Neutrophil (primary cell): ENCODE results near the gene FBXO22.

ENCODE experiments used
- H3K27ac ChIP-seq: fragments of 200-600 bp; sonication (generic); 2 replicates; pipeline ENCODE4 v1.5.1; 2016; ENCODE audit warnings: mild to moderate bottlenecking, moderate library complexity
- H3K27me3 ChIP-seq: fragments of 200-600 bp; sonication (generic); 2 replicates; pipeline ENCODE4 v1.6.0; 2016; ENCODE audit warnings: mild to moderate bottlenecking
- H3K36me3 ChIP-seq: fragments of 200-600 bp; sonication (generic); 2 replicates; pipeline ENCODE4 v1.5.1; 2017
- H3K4me1 ChIP-seq, 2 experiments: fragments of 200-600 bp in 1 of 2; sonication (generic) in 1 of 2; 1 replicate in 1 of 2; 2 replicates in 1 of 2; pipeline versions ENCODE4 v1.5.1 to v1.6.1; 2013 to 2016; ENCODE audit warnings: low read depth in 1 of 2, low read length in 1 of 2, mild to moderate bottlenecking in 1 of 2, moderate library complexity in 1 of 2; ENCODE audit not compliant: control insufficient read depth in 1 of 2, insufficient read depth in 1 of 2
- H3K4me3 ChIP-seq, 2 experiments: fragments of 200-600 bp in 1 of 2; sonication (generic) in 1 of 2; 1 replicate in 1 of 2; 2 replicates in 1 of 2; pipeline ENCODE4 v1.5.1; 2013 to 2016; ENCODE audit warnings: low read depth in 1 of 2, low read length in 1 of 2, mild to moderate bottlenecking in 1 of 2, moderate library complexity in 1 of 2
- H3K9me3 ChIP-seq: fragments of 200-600 bp; sonication (generic); 2 replicates; pipeline ENCODE4 v1.5.1; 2016
- TF ChIP-seq, protein P1 (sequence below): fragments of 200-600 bp; sonication (generic); IDR thresholded peaks from 2 replicates; pipeline ENCODE4 v1.5.1; 2016; ENCODE audit warnings: antibody characterized with exemption

Gene FBXO22

DNA sequence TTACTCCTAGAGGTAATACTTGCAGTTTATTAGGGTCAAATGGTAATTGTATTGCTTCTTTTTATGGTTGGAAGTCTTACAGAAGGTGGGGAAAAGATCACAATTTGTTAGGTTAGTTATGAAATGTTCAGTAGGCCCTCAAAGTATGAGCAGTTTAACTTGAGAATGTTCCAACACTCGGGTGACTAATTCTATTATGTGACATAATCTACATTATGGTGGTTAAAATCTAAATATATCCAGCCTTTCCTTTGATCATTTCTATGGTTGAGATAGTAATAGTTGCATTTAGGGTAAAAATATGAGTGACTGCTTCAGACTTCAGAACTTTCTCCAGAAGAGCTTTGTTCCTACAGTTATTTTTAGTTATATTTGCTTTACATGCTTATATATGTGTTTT is 19.6 kb upstream of the FBXO22 start:
- no peaks in the 10 kb centered on the region for H3K9me3 ChIP-seq
- H3K27ac ChIP-seq, result no peak overlapping the region
- no peak overlapping the region for H3K4me3 ChIP-seq
- H3K36me3 ChIP-seq, result no peaks in the 10 kb centered on the region
- H3K27me3 ChIP-seq, result no peaks in the 10 kb centered on the region
- H3K4me1 ChIP-seq, result no peaks in the 10 kb centered on the region
- TF ChIP-seq, protein P1, sequence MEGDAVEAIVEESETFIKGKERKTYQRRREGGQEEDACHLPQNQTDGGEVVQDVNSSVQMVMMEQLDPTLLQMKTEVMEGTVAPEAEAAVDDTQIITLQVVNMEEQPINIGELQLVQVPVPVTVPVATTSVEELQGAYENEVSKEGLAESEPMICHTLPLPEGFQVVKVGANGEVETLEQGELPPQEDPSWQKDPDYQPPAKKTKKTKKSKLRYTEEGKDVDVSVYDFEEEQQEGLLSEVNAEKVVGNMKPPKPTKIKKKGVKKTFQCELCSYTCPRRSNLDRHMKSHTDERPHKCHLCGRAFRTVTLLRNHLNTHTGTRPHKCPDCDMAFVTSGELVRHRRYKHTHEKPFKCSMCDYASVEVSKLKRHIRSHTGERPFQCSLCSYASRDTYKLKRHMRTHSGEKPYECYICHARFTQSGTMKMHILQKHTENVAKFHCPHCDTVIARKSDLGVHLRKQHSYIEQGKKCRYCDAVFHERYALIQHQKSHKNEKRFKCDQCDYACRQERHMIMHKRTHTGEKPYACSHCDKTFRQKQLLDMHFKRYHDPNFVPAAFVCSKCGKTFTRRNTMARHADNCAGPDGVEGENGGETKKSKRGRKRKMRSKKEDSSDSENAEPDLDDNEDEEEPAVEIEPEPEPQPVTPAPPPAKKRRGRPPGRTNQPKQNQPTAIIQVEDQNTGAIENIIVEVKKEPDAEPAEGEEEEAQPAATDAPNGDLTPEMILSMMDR, result no peak

DNA sequence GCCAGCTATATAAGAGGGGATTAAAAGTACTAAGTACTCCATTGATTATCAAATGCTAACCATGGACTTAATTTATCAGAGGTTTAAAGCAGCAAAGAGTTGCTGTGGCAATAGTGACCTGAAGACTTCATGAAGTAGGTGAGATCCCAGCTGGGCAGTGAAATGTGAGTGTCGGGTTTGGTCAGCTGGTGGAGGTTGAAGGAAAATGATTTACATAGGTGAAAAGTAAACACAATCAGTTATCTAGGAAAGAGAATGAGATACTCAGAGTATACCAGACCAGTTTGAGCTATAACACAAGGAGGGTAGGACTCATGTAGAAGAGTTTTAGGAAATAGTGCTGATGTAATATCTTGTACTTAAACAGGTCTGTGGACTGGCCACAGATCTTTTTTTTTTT is 16.5 kb upstream of the FBXO22 start:
- TF ChIP-seq, protein P1, result no peak
- Histone ChIP-seq H3K4me3 (no peak overlapping the region), H3K36me3 (no peaks in the 10 kb centered on the region), H3K4me1 (no peaks in the 10 kb centered on the region), H3K9me3 (no peaks in the 10 kb centered on the region), H3K27ac (no peak overlapping the region), H3K27me3 (no peaks in the 10 kb centered on the region)

DNA sequence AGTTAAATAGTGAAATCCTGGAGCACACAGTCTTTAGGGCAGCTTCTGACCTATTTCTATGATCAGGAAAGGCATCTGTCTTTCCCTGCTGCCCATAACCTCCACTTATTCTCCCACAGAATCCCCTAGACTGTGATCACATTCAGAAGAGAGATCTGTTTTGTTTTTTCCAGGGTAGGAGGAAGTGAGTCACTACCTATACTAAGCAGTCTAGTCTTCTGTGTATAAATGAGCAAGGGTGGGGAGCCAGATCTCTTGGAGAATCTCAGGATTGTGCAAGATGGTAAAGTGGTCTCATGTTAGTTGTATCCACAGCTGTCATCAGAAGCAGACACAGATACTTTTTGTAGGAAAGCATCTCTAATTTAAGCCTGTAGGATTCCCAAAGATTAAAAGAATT is 11.8 kb upstream of the FBXO22 start:
- no peaks in the 10 kb centered on the region for H3K4me1 ChIP-seq
- no peaks in the 10 kb centered on the region for H3K36me3 ChIP-seq
- H3K4me3 ChIP-seq, result no peak overlapping the region
- no peak overlapping the region for H3K27ac ChIP-seq
- TF ChIP-seq, protein P1, result no peak
- no peaks in the 10 kb centered on the region for H3K27me3 ChIP-seq
- H3K9me3 ChIP-seq, result no peaks in the 10 kb centered on the region

DNA sequence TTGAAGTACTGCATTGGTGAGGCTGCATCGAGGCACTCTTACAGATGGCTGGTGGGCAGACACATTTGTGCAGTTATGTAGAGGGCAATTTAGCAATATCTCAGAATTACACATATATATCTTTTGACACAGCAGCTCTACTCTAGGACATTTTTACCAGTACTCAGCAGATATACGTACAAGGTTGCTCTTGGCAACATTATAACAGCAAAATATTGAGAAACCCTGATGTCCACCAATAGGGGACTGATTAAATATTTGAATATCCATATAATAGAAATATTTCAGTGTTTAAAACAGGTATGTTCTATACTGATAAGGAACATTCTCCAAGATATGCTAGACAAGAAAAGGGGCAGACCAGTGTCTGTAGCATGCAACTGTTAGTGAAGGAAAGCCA is 7.9 kb upstream of the FBXO22 start:
- Histone ChIP-seq H3K27ac (no peak overlapping the region), H3K4me3 (no peak overlapping the region), H3K36me3 (no peaks in the 10 kb centered on the region), H3K9me3 (no peaks in the 10 kb centered on the region), H3K4me1 (no peaks in the 10 kb centered on the region), H3K27me3 (no peaks in the 10 kb centered on the region)
- TF ChIP-seq, protein P1, result no peak

DNA sequence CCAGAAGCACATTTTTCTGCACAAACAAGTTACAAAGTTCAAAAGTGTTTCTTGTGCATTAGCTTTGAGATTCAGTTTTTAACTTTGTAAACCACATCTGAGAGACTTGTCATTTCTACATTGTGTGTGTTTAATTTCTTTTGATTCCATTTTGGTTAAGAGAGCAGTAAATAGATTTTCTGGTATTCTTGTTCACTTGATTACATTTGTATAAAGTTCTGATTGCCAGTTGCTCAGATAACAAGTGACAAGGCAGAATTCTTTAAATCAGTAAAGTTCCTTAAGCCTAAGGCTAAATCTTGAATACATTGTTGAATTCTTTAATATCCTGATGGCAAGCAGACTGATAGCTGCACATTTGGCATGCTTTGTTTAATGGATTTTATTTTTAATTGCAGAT is 3.1 kb upstream of the FBXO22 start:
- Histone ChIP-seq H3K27ac (no peak overlapping the region), H3K27me3 (no peaks in the 10 kb centered on the region), H3K4me1 (peaks cover 14 to 20% of the 10 kb centered on the region in 2 experiments), H3K9me3 (no peaks in the 10 kb centered on the region), H3K36me3 (peaks cover 1% of the 10 kb centered on the region), H3K4me3 (no peak overlapping the region)
- TF ChIP-seq, protein P1, result no peak

DNA sequence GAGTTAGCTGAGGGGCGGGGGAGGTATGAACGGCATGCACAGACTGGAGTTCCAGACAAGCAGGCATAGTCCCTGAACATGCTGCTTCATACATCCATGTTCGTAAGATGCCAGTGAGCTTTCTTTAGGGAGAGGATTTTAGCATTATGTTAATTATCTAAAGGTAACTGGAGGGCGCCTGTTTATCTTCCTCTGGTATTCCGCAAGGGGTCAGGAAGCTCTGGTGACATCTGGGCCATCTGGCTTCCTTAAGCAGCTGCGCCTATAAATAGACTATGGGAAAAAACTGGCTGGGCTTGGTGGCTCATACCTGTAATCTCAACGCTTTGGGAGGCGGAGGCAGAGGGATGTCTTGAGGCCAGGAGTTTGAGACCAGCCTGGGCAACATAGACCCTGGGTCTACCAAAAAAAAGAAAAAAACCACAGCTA is 1.5 kb upstream of the FBXO22 start:
- no peaks in the 10 kb centered on the region for H3K9me3 ChIP-seq
- H3K36me3 ChIP-seq, result peaks cover 12% of the 10 kb centered on the region
- peaks cover 14 to 20% of the 10 kb centered on the region in 2 experiments for H3K4me1 ChIP-seq
- no peak overlapping the region for H3K27ac ChIP-seq
- H3K27me3 ChIP-seq, result no peaks in the 10 kb centered on the region
- no peak overlapping the region for H3K4me3 ChIP-seq
- TF ChIP-seq, protein P1, result no peak
